Cardiac fibroblast (primary cell): ENCODE data around the gene SEMA5B.

Experiments
- DNase-seq, 2 donors: peaks; one replicate each; pipeline versions ENCODE4 v3.0.0 to v3.0.0-alpha.2; 2010; ENCODE audit warnings: low read depth in 2 of 2
- H3K4me3 ChIP-seq, 2 donors: replicated peaks in 1 of 2; 1 replicate in 1 of 2; 2 replicates in 1 of 2; pipeline ENCODE4 v1.5.1; 2011; ENCODE audit warnings: low read depth in 2 of 2, low read length in 2 of 2, mild to moderate bottlenecking in 2 of 2, moderate library complexity in 1 of 2
- TF ChIP-seq, protein P1 (sequence below): IDR thresholded peaks from one replicate; pipeline ENCODE4 v1.5.1; 2011; ENCODE audit warnings: low read depth, mild to moderate bottlenecking, low read length, inconsistent platforms

SEMA5B gene, protein sequence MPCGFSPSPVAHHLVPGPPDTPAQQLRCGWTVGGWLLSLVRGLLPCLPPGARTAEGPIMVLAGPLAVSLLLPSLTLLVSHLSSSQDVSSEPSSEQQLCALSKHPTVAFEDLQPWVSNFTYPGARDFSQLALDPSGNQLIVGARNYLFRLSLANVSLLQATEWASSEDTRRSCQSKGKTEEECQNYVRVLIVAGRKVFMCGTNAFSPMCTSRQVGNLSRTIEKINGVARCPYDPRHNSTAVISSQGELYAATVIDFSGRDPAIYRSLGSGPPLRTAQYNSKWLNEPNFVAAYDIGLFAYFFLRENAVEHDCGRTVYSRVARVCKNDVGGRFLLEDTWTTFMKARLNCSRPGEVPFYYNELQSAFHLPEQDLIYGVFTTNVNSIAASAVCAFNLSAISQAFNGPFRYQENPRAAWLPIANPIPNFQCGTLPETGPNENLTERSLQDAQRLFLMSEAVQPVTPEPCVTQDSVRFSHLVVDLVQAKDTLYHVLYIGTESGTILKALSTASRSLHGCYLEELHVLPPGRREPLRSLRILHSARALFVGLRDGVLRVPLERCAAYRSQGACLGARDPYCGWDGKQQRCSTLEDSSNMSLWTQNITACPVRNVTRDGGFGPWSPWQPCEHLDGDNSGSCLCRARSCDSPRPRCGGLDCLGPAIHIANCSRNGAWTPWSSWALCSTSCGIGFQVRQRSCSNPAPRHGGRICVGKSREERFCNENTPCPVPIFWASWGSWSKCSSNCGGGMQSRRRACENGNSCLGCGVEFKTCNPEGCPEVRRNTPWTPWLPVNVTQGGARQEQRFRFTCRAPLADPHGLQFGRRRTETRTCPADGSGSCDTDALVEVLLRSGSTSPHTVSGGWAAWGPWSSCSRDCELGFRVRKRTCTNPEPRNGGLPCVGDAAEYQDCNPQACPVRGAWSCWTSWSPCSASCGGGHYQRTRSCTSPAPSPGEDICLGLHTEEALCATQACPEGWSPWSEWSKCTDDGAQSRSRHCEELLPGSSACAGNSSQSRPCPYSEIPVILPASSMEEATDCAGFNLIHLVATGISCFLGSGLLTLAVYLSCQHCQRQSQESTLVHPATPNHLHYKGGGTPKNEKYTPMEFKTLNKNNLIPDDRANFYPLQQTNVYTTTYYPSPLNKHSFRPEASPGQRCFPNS

DNA sequence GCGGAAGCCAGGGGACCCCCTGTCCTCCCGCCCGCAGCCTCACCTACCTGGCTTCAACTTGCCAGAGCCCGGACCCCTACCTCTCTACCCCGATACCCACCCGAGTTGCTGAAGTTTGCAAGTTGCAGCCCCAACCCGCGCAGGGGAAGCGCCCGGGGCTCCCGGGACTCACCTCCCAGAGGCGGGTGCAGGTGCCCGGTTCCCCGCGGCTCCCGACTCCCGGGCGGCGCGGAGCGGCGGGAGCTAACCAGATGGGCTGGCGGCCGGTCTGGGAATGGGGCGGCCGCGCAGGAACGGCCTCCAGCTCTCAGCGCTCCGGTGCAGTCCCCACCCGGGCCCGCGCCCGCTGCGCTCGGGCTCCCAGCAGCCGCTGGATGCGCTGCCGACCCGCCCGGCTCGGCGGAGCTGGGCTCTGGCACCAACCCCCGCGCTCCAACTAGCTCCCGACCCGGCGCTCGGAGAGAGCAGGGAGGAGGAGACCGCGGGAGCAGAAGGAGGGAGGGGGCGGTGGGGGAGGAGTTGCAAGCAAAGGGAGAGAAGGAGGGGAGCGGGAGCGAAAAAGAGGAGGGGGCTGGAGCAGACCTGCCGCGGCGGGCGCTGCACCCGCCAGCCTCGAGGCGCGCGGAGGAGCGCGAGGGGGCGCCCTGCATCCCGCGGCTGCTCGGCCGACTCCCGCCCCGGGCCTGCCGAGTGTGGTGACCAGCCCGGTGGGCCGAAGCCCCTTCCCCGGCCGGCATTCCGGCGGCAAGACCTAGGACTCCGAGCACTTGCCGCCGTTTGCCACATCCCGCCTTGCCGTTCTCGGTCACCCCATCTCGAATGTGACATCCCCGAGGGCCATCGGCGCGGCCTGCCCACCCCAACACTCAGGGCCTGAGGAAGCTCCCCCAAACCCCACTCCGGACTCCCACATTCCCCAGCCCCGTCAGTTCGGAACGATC lies at the start of gene SEMA5B:
TSS of gene SEMA5B (minus strand) at position 472 of the 941 bp plus-strand sequence. CDS start 66,500 bp downstream, outside the sequence.
- H3K4me3 ChIP-seq, result peak within 1 kb of the TSS; percentile 36 to 44
- peak; percentile 21 to 23 for DNase-seq

DNA sequence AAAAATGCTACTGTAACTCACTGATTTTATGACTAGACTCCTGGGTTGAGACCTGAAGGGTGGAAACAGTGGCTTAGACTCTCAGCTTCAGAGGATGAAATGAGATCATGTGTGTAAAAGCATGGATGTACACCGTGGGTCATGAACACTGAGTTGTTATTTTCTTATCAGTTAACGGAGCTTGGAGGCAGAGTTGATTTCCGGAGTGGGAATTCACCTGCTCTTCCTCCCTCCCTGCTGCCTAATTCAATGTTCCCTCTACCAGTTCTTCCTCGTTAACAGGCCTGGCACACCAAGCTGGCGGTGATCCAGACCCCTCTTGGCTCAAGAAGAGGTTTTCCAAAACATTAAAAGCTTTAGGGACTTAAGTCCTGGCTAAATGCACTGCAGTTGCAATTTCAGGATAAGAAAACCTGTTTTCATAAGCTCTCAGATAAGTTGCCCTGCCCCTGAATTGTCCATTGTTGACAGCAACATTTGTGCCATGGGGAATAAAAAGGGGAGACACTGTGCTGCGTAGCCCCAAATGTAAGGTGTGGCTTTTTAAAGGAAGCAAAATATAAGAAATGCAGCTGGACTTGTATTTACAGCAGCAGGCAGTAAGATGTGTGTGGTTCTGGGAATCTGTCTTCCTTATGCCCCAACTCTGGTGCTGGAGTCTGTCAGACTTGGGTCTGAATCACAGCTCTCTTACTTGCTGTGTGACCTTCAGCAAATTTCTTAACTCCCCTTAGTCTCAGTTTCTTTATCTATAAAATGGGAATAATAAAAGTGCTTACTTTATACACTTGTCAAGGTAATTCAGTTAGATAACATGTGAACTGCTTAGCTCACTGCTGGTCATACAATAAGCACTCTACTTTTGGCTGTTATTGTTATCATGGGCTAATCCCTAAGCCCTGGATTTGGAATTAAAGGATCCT lies 49.2 kb upstream of the SEMA5B start:
- TF ChIP-seq, protein P1, sequence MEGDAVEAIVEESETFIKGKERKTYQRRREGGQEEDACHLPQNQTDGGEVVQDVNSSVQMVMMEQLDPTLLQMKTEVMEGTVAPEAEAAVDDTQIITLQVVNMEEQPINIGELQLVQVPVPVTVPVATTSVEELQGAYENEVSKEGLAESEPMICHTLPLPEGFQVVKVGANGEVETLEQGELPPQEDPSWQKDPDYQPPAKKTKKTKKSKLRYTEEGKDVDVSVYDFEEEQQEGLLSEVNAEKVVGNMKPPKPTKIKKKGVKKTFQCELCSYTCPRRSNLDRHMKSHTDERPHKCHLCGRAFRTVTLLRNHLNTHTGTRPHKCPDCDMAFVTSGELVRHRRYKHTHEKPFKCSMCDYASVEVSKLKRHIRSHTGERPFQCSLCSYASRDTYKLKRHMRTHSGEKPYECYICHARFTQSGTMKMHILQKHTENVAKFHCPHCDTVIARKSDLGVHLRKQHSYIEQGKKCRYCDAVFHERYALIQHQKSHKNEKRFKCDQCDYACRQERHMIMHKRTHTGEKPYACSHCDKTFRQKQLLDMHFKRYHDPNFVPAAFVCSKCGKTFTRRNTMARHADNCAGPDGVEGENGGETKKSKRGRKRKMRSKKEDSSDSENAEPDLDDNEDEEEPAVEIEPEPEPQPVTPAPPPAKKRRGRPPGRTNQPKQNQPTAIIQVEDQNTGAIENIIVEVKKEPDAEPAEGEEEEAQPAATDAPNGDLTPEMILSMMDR, result no peak
- no peak overlapping the region for H3K4me3 ChIP-seq
- DNase-seq, result peak in 1 of 2 donors; percentile 63

More for the DNA sequence above, at the start of gene SEMA5B:
- TF ChIP-seq, protein P1, result no peak

DNA sequence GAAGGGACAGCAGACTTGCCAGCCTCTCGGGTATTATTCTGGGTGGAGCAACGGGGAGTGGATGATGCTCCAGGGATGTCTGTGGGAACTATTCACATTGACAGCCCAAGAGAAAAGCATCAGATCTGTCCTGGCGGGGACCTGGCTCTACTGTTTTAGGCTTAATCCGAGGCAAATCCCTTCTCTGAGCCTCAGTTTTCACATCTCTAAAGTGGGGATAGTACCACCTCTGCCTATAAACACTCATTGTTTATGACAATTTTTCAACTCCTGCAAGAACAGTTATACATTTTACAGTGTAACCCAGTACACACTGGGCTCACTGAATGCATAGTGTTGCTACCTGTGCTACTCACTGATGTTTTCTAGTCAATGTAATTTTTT lies 48.5 kb upstream of the SEMA5B start:
- TF ChIP-seq, protein P1, result no peak
- DNase-seq, result no peak

DNA sequence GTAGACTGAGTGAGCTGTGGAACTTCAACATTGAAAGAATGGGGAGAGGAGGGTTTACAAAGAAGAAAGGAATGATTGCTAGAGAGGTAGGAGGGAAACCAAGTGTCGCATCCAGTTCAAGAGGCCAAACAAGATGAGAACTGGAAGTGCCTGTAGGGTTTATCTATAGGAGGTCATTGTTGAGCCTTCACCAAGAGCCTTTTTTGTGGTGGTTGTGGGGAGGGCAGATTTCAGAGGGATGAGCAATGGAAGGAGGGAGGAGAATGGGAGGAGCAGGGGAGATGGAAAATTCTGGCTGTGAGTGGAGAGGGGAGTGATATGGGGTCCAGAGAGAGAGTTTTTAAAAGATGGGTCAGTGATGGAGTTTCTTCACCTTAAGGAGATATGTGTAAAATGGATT lies 47.8 kb upstream of the SEMA5B start:
- no peak overlapping the region for H3K4me3 ChIP-seq
- no peak for DNase-seq
- TF ChIP-seq, protein P1, result no peak

More for the DNA sequence above, 48.5 kb upstream of the SEMA5B start:
- H3K4me3 ChIP-seq, result no peak overlapping the region

DNA sequence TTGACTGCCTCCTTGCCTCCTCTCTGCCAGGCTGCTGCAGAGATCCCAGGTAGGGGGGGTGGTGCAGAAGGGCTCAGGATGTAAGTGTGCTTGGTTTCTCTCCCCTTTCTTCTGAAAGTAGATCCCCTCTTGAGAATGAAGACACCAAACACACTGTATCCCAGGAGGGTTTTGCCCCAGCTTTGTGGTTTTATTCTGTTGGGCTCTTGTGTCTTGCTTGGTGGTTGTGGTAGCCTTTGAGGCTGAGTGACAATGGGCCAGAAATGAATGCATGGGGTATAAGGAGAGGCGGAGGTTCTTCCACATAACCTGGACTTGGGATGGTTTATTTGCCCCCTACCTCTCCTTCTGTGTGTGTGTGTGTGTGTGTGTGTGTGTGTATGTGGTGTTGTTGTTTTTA lies 45.0 kb upstream of the SEMA5B start:
- TF ChIP-seq, protein P1, result no peak
- DNase-seq, result no peak
- no peak overlapping the region for H3K4me3 ChIP-seq
